Pancreas (tissue), 10 donors: ENCODE data around the gene HINFP. TPM values are rescaled to one million over a fixed set of nuclear protein-coding genes. Genes with fewer than 3 reads are reported as not detected.

ENCODE experiments used
- ATAC-seq, 4 donors: fragments of 200-7000 bp; cut with Tn5 transposase; one replicate each; pipeline versions ENCODE4 v1.8.0 to v1.9.1; 2020; ENCODE audit warnings: mild to moderate bottlenecking in 4 of 4, moderate library complexity in 4 of 4
- DNase-seq, 6 donors: peaks; one replicate each; pipeline ENCODE4 v3.0.0-alpha.2; 2020
- FAIRE-seq: peaks from 2 replicates; lab custom pipeline; 2012; peaks lifted over from hg19 to GRCh38; lab: Jason Lieb, UNC
- H3K27ac ChIP-seq, 4 donors: fragments of 200-600 bp; sonication (generic); 1 replicate in 3 of 4; 2 replicates in 1 of 4; pipeline versions ENCODE4 v1.5.0 to v1.8.0; 2020
- H3K27me3 ChIP-seq, 4 donors: fragments of 200-600 bp; one replicate each; pipeline ENCODE4 v1.8.0; 2021
- H3K36me3 ChIP-seq, 3 donors: fragments of 200-600 bp; sonication (generic) in 1 of 3; one replicate each; pipeline versions ENCODE4 v1.5.0 to v1.8.0; 2020 to 2021
- H3K4me1 ChIP-seq, 3 donors: fragments of 200-600 bp; one replicate each; pipeline ENCODE4 v1.8.0; 2021
- H3K4me3 ChIP-seq, 4 donors: fragments of 200-600 bp; sonication (generic) in 2 of 4; one replicate each; pipeline versions ENCODE4 v1.5.0 to v1.8.0; 2020 to 2021
- H3K9me3 ChIP-seq, 4 donors: fragments of 200-600 bp; one replicate each; pipeline ENCODE4 v1.8.0; 2021
- CTCF ChIP-seq, 4 donors: fragments of 200-600 bp; sonication (generic) in 3 of 4; IDR thresholded peaks; one replicate each; pipeline versions ENCODE4 v1.5.0 to v1.8.0; 2021; ENCODE audit warnings: antibody characterized with exemption in 4 of 4
- WGBS, 2 donors: extraction: QIAGEN DNeasy Blood & Tissue Kit; methylation state at CpG; one replicate each; pipeline ENCODE4 v1.1.7; 2013; 5-methylcytosine and 5-hydroxymethylcytosine counted together
- intact Hi-C, 3 donors: fragments of 100-400 bp; cut with DNase I; formaldehyde crosslinking; loops; one replicate each; pipeline versions ENCODE4 v1.11.1 to v1.14.2; 2022
- polyA plus RNA-seq, 2 donors: library from polyadenylated mRNA; stranded (reverse); fragments of 200-250 nt; gene quantifications; one replicate each; pipeline ENCODE4 v1.2.3, GENCODE V29; 2013
- total RNA-seq, 6 donors: library from RNA; stranded (reverse); fragmentation: NEBNext Ultra II Directional in 4 of 6; extraction: Animal tissue kit (Norgen Biotek cat#: 25700) in 4 of 6; gene quantifications; one replicate each; pipeline versions ENCODE4 v1.2.1 to v1.2.4, GENCODE V29; 2021 to 2023
- donor health status: healthy with polysubstance abuse.
- donor health status: DM: no; HTN: no; CAD: no; lungs with moderate emphysema.
- donor health status: DM: no; HTN: no; CAD: no.
- donor health status: control.
- donor health status: control.
- donor health status: Bipolar disorder and iron deficiency.
- donor health status: DM: yes; HTN: yes; CAD: no.
- donor health status: DM: no; HTN: no; CAD: no.
- donor health status: DM: no; HTN: no; CAD: no.
- donor health status: DM: yes; HTN: yes; CAD: no.

HINFP gene
- total and polyA plus RNA-seq, 8 donors = 8.6 to 21.3 (median 13.3) TPM

- peaks cover 0 to 18% (median 0%) of the 10 kb centered on the region in 3 donors for H3K36me3 ChIP-seq
- H3K27me3 ChIP-seq = no peaks in the 10 kb centered on the region
- H3K9me3 ChIP-seq = no peaks in the 10 kb centered on the region
- DNase-seq (no peak), FAIRE-seq (no peak), ATAC-seq (no peak)
- 34 to 38% methylated on average over 12 of the region's 12 CpGs for WGBS, 2 donors
- H3K4me1 ChIP-seq = peaks cover 9 to 16% (median 11%) of the 10 kb centered on the region in 3 donors
- intact Hi-C loops = no loop called here
- H3K4me3 ChIP-seq = peak overlapping the region in 3 of 4 donors; percentile 60 to 85 (median 77)
- no peak for TF ChIP-seq CTCF (IDR thresholded peaks at IDR 0.05)
- peak overlapping the region in 3 of 4 donors; percentile 85 to 93 (median 93) for H3K27ac ChIP-seq
Observed at GRCh38 chr11:119092880-119093842, 28.2 kb upstream of the HINFP start.

GRCh38 chr11:119093942-119094815, 27.2 kb upstream of the HINFP start:
- peak; percentile 14 to 38 (median 24) for ATAC-seq
- WGBS, 2 donors = 0% methylated on average over 65 to 81 of the region's 81 CpGs
- intact Hi-C loops = no loop called here
- Histone ChIP-seq H3K36me3 (peaks cover 0 to 18% (median 0%) of the 10 kb centered on the region in 3 donors), H3K9me3 (no peaks in the 10 kb centered on the region), H3K4me3 (peak overlapping the region; percentile 60 to 85 (median 78)), H3K4me1 (peaks cover 9 to 16% (median 11%) of the 10 kb centered on the region in 3 donors), H3K27me3 (no peaks in the 10 kb centered on the region), H3K27ac (peak overlapping the region; percentile 85 to 93 (median 90))
- no peak for FAIRE-seq
- TF ChIP-seq CTCF (IDR thresholded peaks at IDR 0.05) = no peak
- peak in 4 of 6 donors; percentile 52 to 85 (median 72) for DNase-seq

GRCh38 chr11:119094816-119095065, 26.6 kb upstream of the HINFP start:
- FAIRE-seq = no peak
- 0% methylated on average over 19 of the region's 19 CpGs for WGBS, 2 donors

More at GRCh38 chr11:119094816-119095065, 26.6 kb upstream of the HINFP start:
- intact Hi-C loops = no loop called here
- ATAC-seq = peak; percentile 84 to 89 (median 85)
- TF ChIP-seq CTCF (IDR thresholded peaks at IDR 0.05) = peak; percentile 41 to 71 (median 65)
- Histone ChIP-seq H3K4me1 (peaks cover 9 to 16% (median 11%) of the 10 kb centered on the region in 3 donors), H3K36me3 (peaks cover 0 to 18% (median 0%) of the 10 kb centered on the region in 3 donors), H3K9me3 (no peaks in the 10 kb centered on the region), H3K27ac (peak overlapping the region; percentile 85 to 93 (median 90)), H3K27me3 (no peaks in the 10 kb centered on the region), H3K4me3 (peak overlapping the region; percentile 60 to 85 (median 78))
- DNase-seq = peak; percentile 84 to 95 (median 88)
